Liver (tissue), 3 donors: Measurements from ENCODE around the gene MAGED1.
"Not testable (repeated sequence)": the region's sequence is repeated elsewhere in the genome, so short reads cannot be mapped to it uniquely, and the experiment has no call there.

Experiments used
- GABPA ChIP-seq, 2 donors: IDR thresholded peaks in 1 of 2; conservative IDR thresholded peaks in 1 of 2; 2 replicates each; pipeline ENCODE4 v1.6.1; 2016; ENCODE audit warnings: antibody characterized with exemption in 2 of 2, mild to moderate bottlenecking in 1 of 2, moderate library complexity in 1 of 2
- RAD21 ChIP-seq, 2 donors: IDR thresholded peaks; 2 replicates each; pipeline ENCODE4 v1.6.1; 2016; ENCODE audit warnings: antibody characterized with exemption in 2 of 2, mild to moderate bottlenecking in 2 of 2
- TF ChIP-seq, protein P1 (sequence below): IDR thresholded peaks from 2 replicates; pipeline ENCODE4 v1.6.1; 2016; ENCODE audit warnings: antibody characterized with exemption
- TF ChIP-seq, protein P2 (sequence below): fragments of 150-350 bp; IDR thresholded peaks from 2 replicates; pipeline ENCODE4 v1.5.1; 2017; ENCODE audit warnings: improper control_type of control experiment, low read depth, low read length; ENCODE audit not compliant: missing input control
- TF ChIP-seq, protein P3 (sequence below): IDR thresholded peaks from 2 replicates; pipeline ENCODE4 v1.6.1; 2016; ENCODE audit warnings: antibody characterized with exemption, mild to moderate bottlenecking
- donor health status: healthy.
- donor health status: healthy.

DNA sequence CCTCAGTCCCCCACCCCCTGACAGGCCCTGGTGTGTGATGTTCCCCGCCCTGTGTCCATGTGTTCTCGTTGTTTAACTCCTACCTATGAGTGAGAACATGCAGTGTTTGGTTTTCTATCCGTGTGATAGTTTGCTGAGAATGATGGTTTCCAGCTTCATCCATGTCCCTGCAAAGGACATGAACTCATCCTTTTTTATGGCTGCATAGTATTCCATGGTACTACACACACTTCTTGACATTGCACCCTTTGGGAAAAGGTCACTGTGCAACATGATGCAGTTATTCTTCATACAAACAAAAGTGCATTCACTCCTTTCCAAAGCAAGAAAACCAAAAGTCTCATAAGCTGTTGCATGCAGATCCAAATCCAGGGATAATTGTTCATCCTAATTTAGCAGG is 11.7 kb downstream of the MAGED1 start:
- not testable (repeated sequence) for TF ChIP-seq GABPA (IDR thresholded peaks at IDR 0.05 in 1 of 2, conservative IDR thresholded peaks at IDR 0.05 in 1 of 2); RAD21 (IDR thresholded peaks at IDR 0.05)
- TF ChIP-seq, protein P1, sequence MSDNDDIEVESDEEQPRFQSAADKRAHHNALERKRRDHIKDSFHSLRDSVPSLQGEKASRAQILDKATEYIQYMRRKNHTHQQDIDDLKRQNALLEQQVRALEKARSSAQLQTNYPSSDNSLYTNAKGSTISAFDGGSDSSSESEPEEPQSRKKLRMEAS = not testable (repeated sequence)
- TF ChIP-seq, protein P2, sequence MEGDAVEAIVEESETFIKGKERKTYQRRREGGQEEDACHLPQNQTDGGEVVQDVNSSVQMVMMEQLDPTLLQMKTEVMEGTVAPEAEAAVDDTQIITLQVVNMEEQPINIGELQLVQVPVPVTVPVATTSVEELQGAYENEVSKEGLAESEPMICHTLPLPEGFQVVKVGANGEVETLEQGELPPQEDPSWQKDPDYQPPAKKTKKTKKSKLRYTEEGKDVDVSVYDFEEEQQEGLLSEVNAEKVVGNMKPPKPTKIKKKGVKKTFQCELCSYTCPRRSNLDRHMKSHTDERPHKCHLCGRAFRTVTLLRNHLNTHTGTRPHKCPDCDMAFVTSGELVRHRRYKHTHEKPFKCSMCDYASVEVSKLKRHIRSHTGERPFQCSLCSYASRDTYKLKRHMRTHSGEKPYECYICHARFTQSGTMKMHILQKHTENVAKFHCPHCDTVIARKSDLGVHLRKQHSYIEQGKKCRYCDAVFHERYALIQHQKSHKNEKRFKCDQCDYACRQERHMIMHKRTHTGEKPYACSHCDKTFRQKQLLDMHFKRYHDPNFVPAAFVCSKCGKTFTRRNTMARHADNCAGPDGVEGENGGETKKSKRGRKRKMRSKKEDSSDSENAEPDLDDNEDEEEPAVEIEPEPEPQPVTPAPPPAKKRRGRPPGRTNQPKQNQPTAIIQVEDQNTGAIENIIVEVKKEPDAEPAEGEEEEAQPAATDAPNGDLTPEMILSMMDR = not testable (repeated sequence)
- TF ChIP-seq, protein P3, sequence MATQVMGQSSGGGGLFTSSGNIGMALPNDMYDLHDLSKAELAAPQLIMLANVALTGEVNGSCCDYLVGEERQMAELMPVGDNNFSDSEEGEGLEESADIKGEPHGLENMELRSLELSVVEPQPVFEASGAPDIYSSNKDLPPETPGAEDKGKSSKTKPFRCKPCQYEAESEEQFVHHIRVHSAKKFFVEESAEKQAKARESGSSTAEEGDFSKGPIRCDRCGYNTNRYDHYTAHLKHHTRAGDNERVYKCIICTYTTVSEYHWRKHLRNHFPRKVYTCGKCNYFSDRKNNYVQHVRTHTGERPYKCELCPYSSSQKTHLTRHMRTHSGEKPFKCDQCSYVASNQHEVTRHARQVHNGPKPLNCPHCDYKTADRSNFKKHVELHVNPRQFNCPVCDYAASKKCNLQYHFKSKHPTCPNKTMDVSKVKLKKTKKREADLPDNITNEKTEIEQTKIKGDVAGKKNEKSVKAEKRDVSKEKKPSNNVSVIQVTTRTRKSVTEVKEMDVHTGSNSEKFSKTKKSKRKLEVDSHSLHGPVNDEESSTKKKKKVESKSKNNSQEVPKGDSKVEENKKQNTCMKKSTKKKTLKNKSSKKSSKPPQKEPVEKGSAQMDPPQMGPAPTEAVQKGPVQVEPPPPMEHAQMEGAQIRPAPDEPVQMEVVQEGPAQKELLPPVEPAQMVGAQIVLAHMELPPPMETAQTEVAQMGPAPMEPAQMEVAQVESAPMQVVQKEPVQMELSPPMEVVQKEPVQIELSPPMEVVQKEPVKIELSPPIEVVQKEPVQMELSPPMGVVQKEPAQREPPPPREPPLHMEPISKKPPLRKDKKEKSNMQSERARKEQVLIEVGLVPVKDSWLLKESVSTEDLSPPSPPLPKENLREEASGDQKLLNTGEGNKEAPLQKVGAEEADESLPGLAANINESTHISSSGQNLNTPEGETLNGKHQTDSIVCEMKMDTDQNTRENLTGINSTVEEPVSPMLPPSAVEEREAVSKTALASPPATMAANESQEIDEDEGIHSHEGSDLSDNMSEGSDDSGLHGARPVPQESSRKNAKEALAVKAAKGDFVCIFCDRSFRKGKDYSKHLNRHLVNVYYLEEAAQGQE = not testable (repeated sequence)
